Calu3 (cell line): ENCODE measurements around the gene TGFBRAP1. TPM values are rescaled to one million over a fixed set of nuclear protein-coding genes. Genes with fewer than 3 reads are reported as not detected.
A peak's percentile ranks its signal among the peaks of the same experiment; 100 is the strongest.

Experiments
- BruUV-seq: library from RNA; stranded (reverse); fragments of 400-500 nt; replicated peaks from 2 replicates; lab custom pipeline; 2021; lab: Mats Ljungman, UMichigan
- CTCF ChIA-PET: fragments of 300-600 bp; sonication (Branson Sonifier 250); formaldehyde crosslinking; loops from one replicate; lab custom pipeline; 2022; ENCODE audit warnings: antibody characterized with exemption; lab: Charles Lee
- DNase-seq: peaks from one replicate; pipeline ENCODE4 v3.0.0; 2022
- H3K27ac Mint-ChIP-seq: one replicate; pipeline ENCODE4 v1.8.0; 2022; ENCODE audit warnings: mixed read lengths; ENCODE audit not compliant: unreplicated experiment
- H3K27me3 Mint-ChIP-seq: one replicate; pipeline ENCODE4 v1.8.0; 2022; ENCODE audit warnings: mixed read lengths; ENCODE audit not compliant: unreplicated experiment
- H3K36me3 Mint-ChIP-seq: one replicate; pipeline ENCODE4 v1.8.0; 2022; ENCODE audit warnings: mild to moderate bottlenecking, moderate library complexity, mixed read lengths; ENCODE audit not compliant: insufficient read depth, unreplicated experiment
- H3K4me1 Mint-ChIP-seq: one replicate; pipeline ENCODE4 v1.8.0; 2022; ENCODE audit warnings: mild to moderate bottlenecking, low read depth, mixed read lengths; ENCODE audit not compliant: unreplicated experiment
- H3K4me3 Mint-ChIP-seq: one replicate; pipeline ENCODE4 v1.8.0; 2022; ENCODE audit warnings: mild to moderate bottlenecking, low read depth, moderate library complexity, mixed read lengths; ENCODE audit not compliant: unreplicated experiment
- H3K9me3 Mint-ChIP-seq: one replicate; pipeline ENCODE4 v1.8.0; 2022; ENCODE audit warnings: low read depth, mixed read lengths; ENCODE audit not compliant: unreplicated experiment
- CTCF ChIP-seq: fragments of 200-600 bp; IDR thresholded peaks from one replicate; pipeline ENCODE4 v1.8.0; 2022; ENCODE audit warnings: antibody characterized with exemption; ENCODE audit not compliant: unreplicated experiment
- intact Hi-C: fragments of 100-400 bp; cut with micrococcal nuclease; formaldehyde crosslinking; loops from one replicate; pipeline ENCODE4 v1.10.0; 2022; ENCODE audit not compliant: unreplicated experiment
- total RNA-seq: library from RNA; stranded (reverse); gene quantifications from 2 replicates; pipeline ENCODE4 v1.2.3, GENCODE V29; 2022

TGFBRAP1 gene
- total RNA-seq, 1 experiment from 2014 or later, result 24.3 TPM

GRCh38 chr2:105336786-105337121, 7.2 kb upstream of the TGFBRAP1 start:
- H3K27me3 Mint-ChIP-seq, result no peaks in the 10 kb centered on the region
- no peak for DNase-seq
- H3K4me1 Mint-ChIP-seq, result peaks cover 8% of the 10 kb centered on the region
- intact Hi-C loops, result no loop called here
- no peaks in the 10 kb centered on the region for H3K9me3 Mint-ChIP-seq
- CTCF ChIA-PET, result interaction anchor here (1.5 kb wide), 1 partner anchor 43 kb away, joined by 3 read pairs; no protein-coding TSS in a partner anchor
- H3K27ac Mint-ChIP-seq, result peak overlapping the region; percentile 99
- peaks cover 23% of the 10 kb centered on the region for H3K36me3 Mint-ChIP-seq
- peak overlapping the region; percentile 80 for H3K4me3 Mint-ChIP-seq
- TSS peak; percentile 91 for BruUV-seq
- no peak for TF ChIP-seq CTCF

- intact Hi-C loops, result no loop called here
- CTCF ChIA-PET, result no interaction called here
Measured at GRCh38 chr2:105335469-105335868, 5.9 kb upstream of the TGFBRAP1 start.

GRCh38 chr2:105334211-105334610, 4.7 kb upstream of the TGFBRAP1 start:
- H3K27me3 Mint-ChIP-seq, result no peaks in the 10 kb centered on the region
- peaks cover 30% of the 10 kb centered on the region for H3K36me3 Mint-ChIP-seq
- no peak overlapping the region for H3K27ac Mint-ChIP-seq
- DNase-seq, result no peak
- no peaks in the 10 kb centered on the region for H3K9me3 Mint-ChIP-seq
- no peak for TF ChIP-seq CTCF
- intact Hi-C loops, result no loop called here
- no peak overlapping the region for H3K4me3 Mint-ChIP-seq
- CTCF ChIA-PET, result no interaction called here
- peaks cover under 1% of the 10 kb centered on the region for H3K4me1 Mint-ChIP-seq
- BruUV-seq, result no TSS peak

More at GRCh38 chr2:105335469-105335868, 5.9 kb upstream of the TGFBRAP1 start:
- Mint-ChIP-seq H3K4me1 (peaks cover 8% of the 10 kb centered on the region), H3K9me3 (no peaks in the 10 kb centered on the region), H3K27me3 (no peaks in the 10 kb centered on the region), H3K27ac (no peak overlapping the region), H3K4me3 (no peak overlapping the region), H3K36me3 (peaks cover 21% of the 10 kb centered on the region)
- no peak for DNase-seq
- no peak for TF ChIP-seq CTCF
- no TSS peak for BruUV-seq

GRCh38 chr2:105330681-105331375, 1.3 kb upstream of the TGFBRAP1 start:
- Mint-ChIP-seq H3K9me3 (no peaks in the 10 kb centered on the region), H3K4me3 (peak overlapping the region; percentile 90), H3K4me1 (peaks cover 23% of the 10 kb centered on the region), H3K27me3 (no peaks in the 10 kb centered on the region), H3K36me3 (peaks cover 25% of the 10 kb centered on the region), H3K27ac (peak overlapping the region; percentile 52)
- DNase-seq, result peak; percentile 30
- TF ChIP-seq CTCF, result no peak
- BruUV-seq, result no TSS peak
- CTCF ChIA-PET, result interaction anchor here (1.3 kb wide), 1 partner anchor 13 kb away, joined by 5 read pairs; no protein-coding TSS in a partner anchor
- intact Hi-C loops, result no loop called here
